HepG2 (cell line): ENCODE results near the gene EVA1A. TPM values are rescaled to one million over a fixed set of nuclear protein-coding genes. Genes with fewer than 3 reads are reported as not detected.

Experiments
- DR1 ChIP-seq: sonication (generic); formaldehyde crosslinking; IDR thresholded peaks from 2 replicates; pipeline ENCODE4 v1.8.0; 2021; ENCODE audit warnings: mild to moderate bottlenecking, missing genetic modification reagents, inconsistent platforms
- ETV5 ChIP-seq: IDR thresholded peaks from 2 replicates; pipeline ENCODE4 v1.6.1; 2018; ENCODE audit warnings: missing biosample characterization, missing genetic modification reagents, inconsistent platforms, borderline replicate concordance
- GTF3A ChIP-seq: sonication (generic); formaldehyde crosslinking; conservative IDR thresholded peaks from 2 replicates; pipeline ENCODE4 v1.4.0; 2020; ENCODE audit warnings: mild to moderate bottlenecking, missing genetic modification reagents
- HMG20B ChIP-seq: conservative IDR thresholded peaks from 2 replicates; pipeline ENCODE4 v1.6.1; 2016; ENCODE audit warnings: missing genetic modification reagents, missing compliant biosample characterization
- KDM4B ChIP-seq: sonication (generic); formaldehyde crosslinking; IDR thresholded peaks from 2 replicates; pipeline ENCODE4 v1.4.0; 2020; ENCODE audit warnings: missing genetic modification reagents
- PPARG ChIP-seq: conservative IDR thresholded peaks from 2 replicates; pipeline ENCODE4 v1.6.1; 2016; ENCODE audit warnings: missing biosample characterization, missing genetic modification reagents
- SKIL ChIP-seq: sonication (generic); formaldehyde crosslinking; IDR thresholded peaks from 2 replicates; pipeline ENCODE4 v1.8.0; 2022; ENCODE audit warnings: missing genetic modification reagents, mild to moderate bottlenecking, moderate library complexity, borderline replicate concordance
- ZNF30 ChIP-seq: sonication (generic); formaldehyde crosslinking; IDR thresholded peaks from 2 replicates; pipeline ENCODE4 v1.5.0; 2020; ENCODE audit warnings: mild to moderate bottlenecking, missing genetic modification reagents
- ZNF713 ChIP-seq: sonication (generic); formaldehyde crosslinking; IDR thresholded peaks from 2 replicates; pipeline ENCODE4 v1.4.0; 2020; ENCODE audit warnings: mild to moderate bottlenecking, missing genetic modification reagents
- ZNF883 ChIP-seq: sonication (generic); formaldehyde crosslinking; IDR thresholded peaks from 2 replicates; pipeline ENCODE4 v1.5.1; 2020; ENCODE audit warnings: mild to moderate bottlenecking, missing genetic modification reagents; ENCODE audit errors: not compliant biosample characterization
- polyA plus RNA-seq, 8 experiments: library from polyadenylated mRNA; depleted of rRNA in 3 of 8; stranded (reverse) in 7 of 8; unstranded in 1 of 8; fragments of >200 nt; fragmentation: Illumina TruSeq in 4 of 8; extraction: Trizol in 4 of 8; gene quantifications; 2 replicates each; pipeline versions ENCODE4 v1.2.1 to v1.2.3, GENCODE V29; 2011 to 2016; ENCODE audit warnings: low read depth in 4 of 8, missing spikeins in 1 of 8, mixed read lengths in 1 of 8; ENCODE audit not compliant: insufficient read depth in 1 of 8
- total RNA-seq, 5 experiments: library from RNA; depleted of rRNA; stranded (reverse); fragments of >200 nt; fragmentation: Illumina TruSeq; extraction: Trizol; gene quantifications; 2 replicates each; pipeline ENCODE4 v1.2.3, GENCODE V29; 2016; ENCODE audit warnings: low read depth in 1 of 5
- TF ChIP-seq, protein P1 (sequence below): sonication (generic); formaldehyde crosslinking; IDR thresholded peaks from 2 replicates; pipeline ENCODE4 v1.4.0; 2020; ENCODE audit warnings: missing genetic modification reagents
- TF ChIP-seq, protein P2 (sequence below): IDR thresholded peaks from 2 replicates; pipeline ENCODE4 v1.6.1; 2012; ENCODE audit warnings: inconsistent platforms
- TF ChIP-seq, protein P3 (sequence below): sonication (generic); formaldehyde crosslinking; IDR thresholded peaks from one replicate; pipeline ENCODE4 v1.5.1; 2020; ENCODE audit warnings: mild to moderate bottlenecking, missing genetic modification reagents; ENCODE audit errors: not compliant biosample characterization
- TF ChIP-seq, protein P4 (sequence below): sonication (generic); formaldehyde crosslinking; conservative IDR thresholded peaks from 2 replicates; pipeline ENCODE4 v1.4.0; 2020; ENCODE audit warnings: missing genetic modification reagents

EVA1A gene
- total and polyA plus RNA-seq, 2 of the 13 experiments (the other 11 are each of a cell fraction or from before 2014, with no cell fraction given): 57.5 to 57.8 TPM

DNA sequence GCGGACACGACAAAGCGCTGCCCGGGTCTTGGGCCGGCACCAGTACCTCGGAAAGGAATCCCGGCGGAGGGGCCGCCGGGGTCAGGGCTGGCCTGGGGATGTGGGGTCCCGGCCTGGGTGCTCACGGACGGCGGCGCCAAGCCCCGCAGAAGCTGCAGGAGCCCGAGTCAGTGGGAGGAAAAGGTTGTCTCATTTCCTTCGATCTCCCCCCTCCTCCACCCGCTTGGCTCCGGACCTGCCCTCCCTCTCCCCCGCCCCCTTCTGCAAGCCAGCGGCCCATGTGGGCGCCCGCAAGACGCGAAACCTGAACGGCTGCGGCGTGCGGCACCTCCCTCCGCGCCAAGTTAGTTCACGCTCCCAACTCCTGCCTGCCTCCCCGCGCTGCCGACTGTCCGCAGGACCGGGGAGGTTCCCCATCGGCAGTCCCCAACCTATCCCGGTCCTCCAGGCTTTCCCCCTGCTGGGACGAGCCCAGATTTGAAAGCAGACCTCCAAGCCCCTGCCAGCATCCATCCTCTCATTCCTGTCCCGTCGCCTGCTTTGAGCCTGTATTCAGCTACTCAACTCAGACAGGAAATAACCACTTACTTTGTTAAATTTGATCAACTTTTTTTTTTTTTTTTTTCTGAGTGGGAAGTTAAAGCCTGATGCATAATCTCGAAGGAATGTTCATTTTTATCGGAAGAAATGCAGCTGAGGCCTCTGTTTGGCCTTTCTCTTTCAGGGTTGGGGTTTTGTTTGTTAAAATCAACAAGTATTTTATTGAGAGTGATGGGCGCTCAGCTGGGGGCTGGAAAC, at the start of gene EVA1A (continued):
- TF ChIP-seq, protein P1, sequence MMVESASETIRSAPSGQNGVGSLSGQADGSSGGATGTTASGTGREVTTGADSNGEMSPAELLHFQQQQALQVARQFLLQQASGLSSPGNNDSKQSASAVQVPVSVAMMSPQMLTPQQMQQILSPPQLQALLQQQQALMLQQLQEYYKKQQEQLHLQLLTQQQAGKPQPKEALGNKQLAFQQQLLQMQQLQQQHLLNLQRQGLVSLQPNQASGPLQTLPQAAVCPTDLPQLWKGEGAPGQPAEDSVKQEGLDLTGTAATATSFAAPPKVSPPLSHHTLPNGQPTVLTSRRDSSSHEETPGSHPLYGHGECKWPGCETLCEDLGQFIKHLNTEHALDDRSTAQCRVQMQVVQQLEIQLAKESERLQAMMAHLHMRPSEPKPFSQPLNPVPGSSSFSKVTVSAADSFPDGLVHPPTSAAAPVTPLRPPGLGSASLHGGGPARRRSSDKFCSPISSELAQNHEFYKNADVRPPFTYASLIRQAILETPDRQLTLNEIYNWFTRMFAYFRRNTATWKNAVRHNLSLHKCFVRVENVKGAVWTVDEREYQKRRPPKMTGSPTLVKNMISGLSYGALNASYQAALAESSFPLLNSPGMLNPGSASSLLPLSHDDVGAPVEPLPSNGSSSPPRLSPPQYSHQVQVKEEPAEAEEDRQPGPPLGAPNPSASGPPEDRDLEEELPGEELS: no peak; the same call in 1 of the 2 replicates
- no peak for TF ChIP-seq PPARG (CRISPR knock-in tag)
- TF ChIP-seq SKIL (CRISPR knock-in tag): peak; percentile 67
- peak; percentile 17 for TF ChIP-seq ETV5 (CRISPR knock-in tag)
- TF ChIP-seq GTF3A (CRISPR knock-in tag): 0 out of 2 replicates have a peak, but pooled peaks have one; percentile 13
- TF ChIP-seq, protein P2, sequence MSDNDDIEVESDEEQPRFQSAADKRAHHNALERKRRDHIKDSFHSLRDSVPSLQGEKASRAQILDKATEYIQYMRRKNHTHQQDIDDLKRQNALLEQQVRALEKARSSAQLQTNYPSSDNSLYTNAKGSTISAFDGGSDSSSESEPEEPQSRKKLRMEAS: peak; percentile 97
- TF ChIP-seq, protein P3, sequence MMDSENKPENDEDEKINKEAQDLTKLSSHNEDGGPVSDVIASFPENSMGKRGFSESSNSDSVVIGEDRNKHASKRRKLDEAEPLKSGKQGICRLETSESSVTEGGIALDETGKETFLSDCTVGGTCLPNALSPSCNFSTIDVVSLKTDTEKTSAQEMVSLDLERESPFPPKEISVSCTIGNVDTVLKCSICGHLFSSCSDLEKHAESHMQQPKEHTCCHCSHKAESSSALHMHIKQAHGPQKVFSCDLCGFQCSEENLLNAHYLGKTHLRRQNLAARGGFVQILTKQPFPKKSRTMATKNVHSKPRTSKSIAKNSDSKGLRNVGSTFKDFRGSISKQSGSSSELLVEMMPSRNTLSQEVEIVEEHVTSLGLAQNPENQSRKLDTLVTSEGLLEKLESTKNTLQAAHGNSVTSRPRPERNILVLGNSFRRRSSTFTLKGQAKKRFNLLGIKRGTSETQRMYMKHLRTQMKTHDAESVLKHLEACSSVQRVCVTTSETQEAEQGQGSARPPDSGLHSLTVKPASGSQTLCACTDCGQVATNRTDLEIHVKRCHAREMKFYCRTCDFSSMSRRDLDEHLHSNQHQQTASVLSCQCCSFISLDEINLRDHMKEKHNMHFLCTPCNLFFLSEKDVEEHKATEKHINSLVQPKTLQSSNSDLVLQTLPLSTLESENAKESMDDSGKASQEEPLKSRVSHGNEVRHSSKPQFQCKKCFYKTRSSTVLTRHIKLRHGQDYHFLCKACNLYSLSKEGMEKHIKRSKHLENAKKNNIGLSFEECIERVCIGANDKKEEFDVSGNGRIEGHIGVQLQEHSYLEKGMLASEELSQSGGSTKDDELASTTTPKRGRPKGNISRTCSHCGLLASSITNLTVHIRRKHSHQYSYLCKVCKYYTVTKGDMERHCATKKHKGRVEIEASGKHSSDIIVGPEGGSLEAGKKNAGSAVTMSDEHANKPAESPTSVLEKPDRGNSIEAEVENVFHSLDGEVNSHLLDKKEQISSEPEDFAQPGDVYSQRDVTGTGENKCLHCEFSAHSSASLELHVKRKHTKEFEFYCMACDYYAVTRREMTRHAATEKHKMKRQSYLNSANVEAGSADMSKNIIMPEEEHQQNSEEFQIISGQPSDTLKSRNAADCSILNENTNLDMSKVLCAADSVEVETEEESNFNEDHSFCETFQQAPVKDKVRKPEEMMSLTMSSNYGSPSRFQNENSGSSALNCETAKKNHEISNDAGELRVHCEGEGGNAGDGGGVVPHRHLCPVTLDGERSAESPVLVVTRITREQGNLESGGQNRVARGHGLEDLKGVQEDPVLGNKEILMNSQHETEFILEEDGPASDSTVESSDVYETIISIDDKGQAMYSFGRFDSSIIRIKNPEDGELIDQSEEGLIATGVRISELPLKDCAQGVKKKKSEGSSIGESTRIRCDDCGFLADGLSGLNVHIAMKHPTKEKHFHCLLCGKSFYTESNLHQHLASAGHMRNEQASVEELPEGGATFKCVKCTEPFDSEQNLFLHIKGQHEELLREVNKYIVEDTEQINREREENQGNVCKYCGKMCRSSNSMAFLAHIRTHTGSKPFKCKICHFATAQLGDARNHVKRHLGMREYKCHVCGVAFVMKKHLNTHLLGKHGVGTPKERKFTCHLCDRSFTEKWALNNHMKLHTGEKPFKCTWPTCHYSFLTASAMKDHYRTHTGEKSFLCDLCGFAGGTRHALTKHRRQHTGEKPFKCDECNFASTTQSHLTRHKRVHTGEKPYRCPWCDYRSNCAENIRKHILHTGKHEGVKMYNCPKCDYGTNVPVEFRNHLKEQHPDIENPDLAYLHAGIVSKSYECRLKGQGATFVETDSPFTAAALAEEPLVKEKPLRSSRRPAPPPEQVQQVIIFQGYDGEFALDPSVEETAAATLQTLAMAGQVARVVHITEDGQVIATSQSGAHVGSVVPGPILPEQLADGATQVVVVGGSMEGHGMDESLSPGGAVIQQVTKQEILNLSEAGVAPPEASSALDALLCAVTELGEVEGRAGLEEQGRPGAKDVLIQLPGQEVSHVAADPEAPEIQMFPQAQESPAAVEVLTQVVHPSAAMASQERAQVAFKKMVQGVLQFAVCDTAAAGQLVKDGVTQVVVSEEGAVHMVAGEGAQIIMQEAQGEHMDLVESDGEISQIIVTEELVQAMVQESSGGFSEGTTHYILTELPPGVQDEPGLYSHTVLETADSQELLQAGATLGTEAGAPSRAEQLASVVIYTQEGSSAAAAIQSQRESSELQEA (CRISPR knock-in tag): no peak
- peak; percentile 34 for TF ChIP-seq ZNF883 (CRISPR knock-in tag)
- TF ChIP-seq ZNF30 (CRISPR knock-in tag): no peak
- TF ChIP-seq, protein P4, sequence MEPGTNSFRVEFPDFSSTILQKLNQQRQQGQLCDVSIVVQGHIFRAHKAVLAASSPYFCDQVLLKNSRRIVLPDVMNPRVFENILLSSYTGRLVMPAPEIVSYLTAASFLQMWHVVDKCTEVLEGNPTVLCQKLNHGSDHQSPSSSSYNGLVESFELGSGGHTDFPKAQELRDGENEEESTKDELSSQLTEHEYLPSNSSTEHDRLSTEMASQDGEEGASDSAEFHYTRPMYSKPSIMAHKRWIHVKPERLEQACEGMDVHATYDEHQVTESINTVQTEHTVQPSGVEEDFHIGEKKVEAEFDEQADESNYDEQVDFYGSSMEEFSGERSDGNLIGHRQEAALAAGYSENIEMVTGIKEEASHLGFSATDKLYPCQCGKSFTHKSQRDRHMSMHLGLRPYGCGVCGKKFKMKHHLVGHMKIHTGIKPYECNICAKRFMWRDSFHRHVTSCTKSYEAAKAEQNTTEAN (CRISPR knock-in tag): no peak
- 0 out of 2 replicates have a peak, but pooled peaks have one; percentile 55 for TF ChIP-seq HMG20B
- TF ChIP-seq DR1: 0 out of 2 replicates have a peak, but pooled peaks have one; percentile 64
- peak; percentile 51; the same call in 1 of the 2 replicates for TF ChIP-seq KDM4B (CRISPR knock-in tag)
- peak; percentile 88 for TF ChIP-seq ZNF713
